DND-41 (cell line): Measurements from ENCODE around the gene CACNA1I.

ENCODE experiments used
- ATAC-seq: fragments of 200-7000 bp; cut with Tn5 transposase; 3 replicates; pipeline ENCODE4 v1.9.1; 2021; ENCODE audit warnings: low read depth; ENCODE audit not compliant: insufficient read depth
- DNase-seq: peaks from one replicate; pipeline ENCODE4 v3.0.0-alpha.2; 2020
- H2AFZ ChIP-seq: 2 replicates; pipeline ENCODE4 v1.6.0; 2012; ENCODE audit warnings: low read depth, low read length
- H3K27ac ChIP-seq: 2 replicates; pipeline ENCODE4 v1.5.1; 2012; ENCODE audit warnings: low read length, inconsistent platforms
- H3K27me3 ChIP-seq: fragments of 200-600 bp; sonication (generic); 2 replicates; pipeline ENCODE4 v1.6.0; 2012; ENCODE audit warnings: low read length, mild to moderate bottlenecking, inconsistent platforms; ENCODE audit not compliant: insufficient read depth, poor library complexity
- H3K36me3 ChIP-seq: 2 replicates; pipeline ENCODE4 v1.5.1; 2012; ENCODE audit warnings: low read length, inconsistent platforms; ENCODE audit not compliant: insufficient read depth
- H3K4me1 ChIP-seq: 2 replicates; pipeline ENCODE4 v1.5.1; 2012; ENCODE audit warnings: mild to moderate bottlenecking, low read length; ENCODE audit not compliant: insufficient read depth
- H3K4me2 ChIP-seq: 2 replicates; pipeline ENCODE4 v1.6.0; 2012; ENCODE audit warnings: mild to moderate bottlenecking, moderate library complexity, low read length, inconsistent platforms; ENCODE audit not compliant: insufficient read depth
- H3K4me3 ChIP-seq, 2 experiments: fragments of 200-600 bp in 1 of 2; shearing (Covaris generic) in 1 of 2; 2 replicates each; pipeline ENCODE4 v1.5.1; 2012 to 2016; ENCODE audit warnings: inconsistent platforms in 2 of 2, low read length in 2 of 2, mild to moderate bottlenecking in 2 of 2, low read depth in 1 of 2, moderate library complexity in 1 of 2
- H3K79me2 ChIP-seq: 2 replicates; pipeline ENCODE4 v1.6.0; 2012; ENCODE audit warnings: low read length, inconsistent platforms; ENCODE audit not compliant: insufficient read depth
- H3K9ac ChIP-seq: 2 replicates; pipeline ENCODE4 v1.6.0; 2012; ENCODE audit warnings: low read depth, mild to moderate bottlenecking, inconsistent platforms, low read length, moderate library complexity
- H3K9me3 ChIP-seq: 2 replicates; pipeline ENCODE4 v1.5.1; 2012; ENCODE audit warnings: low read length, moderate library complexity, mild to moderate bottlenecking, inconsistent platforms; ENCODE audit not compliant: insufficient read depth, severe bottlenecking
- H4K20me1 ChIP-seq: 2 replicates; pipeline ENCODE4 v1.6.0; 2012; ENCODE audit warnings: low read length; ENCODE audit not compliant: insufficient read depth
- CTCF ChIP-seq: IDR thresholded peaks from 2 replicates; pipeline ENCODE4 v1.5.1; 2012; ENCODE audit warnings: borderline replicate concordance, low read length, moderate library complexity, mild to moderate bottlenecking; ENCODE audit not compliant: poor library complexity, severe bottlenecking; ENCODE audit errors: extremely low read depth
- EZH2 ChIP-seq: IDR thresholded peaks from 3 replicates; pipeline ENCODE4 v1.6.1; 2012; ENCODE audit warnings: borderline replicate concordance, low read depth, mild to moderate bottlenecking, moderate library complexity, low read length, inconsistent platforms; ENCODE audit not compliant: severe bottlenecking

CACNA1I gene

GRCh38 chr22:39576027-39576426, 5.5 kb downstream of the CACNA1I start:
- Histone ChIP-seq H3K9ac (no peak overlapping the region), H3K9me3 (no peaks in the 10 kb centered on the region), H3K36me3 (no peaks in the 10 kb centered on the region), H3K4me2 (no peak overlapping the region), H4K20me1 (peaks cover 6% of the 10 kb centered on the region; the same call in 1 of the 2 replicates), H3K79me2 (no peaks in the 10 kb centered on the region), H2AFZ (no peak overlapping the region), H3K27me3 (no peaks in the 10 kb centered on the region), H3K4me3 (no peak overlapping the region), H3K27ac (no peak overlapping the region), H3K4me1 (no peaks in the 10 kb centered on the region)
- ATAC-seq: no peak
- TF ChIP-seq EZH2 (no peak), CTCF (no peak)
- DNase-seq: no peak

DNA sequence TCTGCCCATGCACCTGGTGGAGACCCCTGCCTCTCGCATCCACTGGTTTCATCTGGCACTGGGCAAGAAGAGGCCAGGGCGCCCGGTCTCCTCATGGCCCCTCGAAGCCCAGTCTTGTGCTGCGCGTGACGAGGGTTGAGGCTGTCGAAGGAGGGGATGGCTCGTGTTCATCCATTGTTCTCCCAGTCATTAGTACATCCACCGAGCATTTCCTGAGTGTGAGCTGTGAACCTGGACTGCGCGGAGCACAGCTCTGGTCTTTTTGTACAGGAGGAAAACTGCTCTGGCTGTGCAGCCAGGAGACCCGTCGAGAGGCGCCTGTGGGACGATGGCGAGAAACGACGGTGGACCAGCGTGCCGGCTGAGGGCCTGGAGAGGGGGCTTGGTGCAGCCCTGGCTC, 6.8 kb downstream of the CACNA1I start:
- H3K4me1 ChIP-seq: no peaks in the 10 kb centered on the region
- no peak overlapping the region for H2AFZ ChIP-seq
- no peak overlapping the region for H3K4me3 ChIP-seq
- H3K27ac ChIP-seq: no peak overlapping the region
- no peak overlapping the region for H3K9ac ChIP-seq
- ATAC-seq: no peak
- no peak for DNase-seq
- TF ChIP-seq CTCF (no peak), EZH2 (no peak)
- no peaks in the 10 kb centered on the region for H3K79me2 ChIP-seq
- H3K36me3 ChIP-seq: no peaks in the 10 kb centered on the region
- H3K4me2 ChIP-seq: no peak overlapping the region
- H4K20me1 ChIP-seq: peaks cover 6% of the 10 kb centered on the region; the same call in 1 of the 2 replicates
- no peaks in the 10 kb centered on the region for H3K9me3 ChIP-seq
- H3K27me3 ChIP-seq: no peaks in the 10 kb centered on the region

- Histone ChIP-seq H3K36me3 (no peaks in the 10 kb centered on the region), H3K4me3 (no peak overlapping the region), H3K27ac (no peak overlapping the region), H3K9ac (no peak overlapping the region), H3K79me2 (no peaks in the 10 kb centered on the region), H4K20me1 (peaks cover 6% of the 10 kb centered on the region; the same call in 1 of the 2 replicates), H2AFZ (no peak overlapping the region), H3K27me3 (no peaks in the 10 kb centered on the region), H3K4me2 (no peak overlapping the region), H3K4me1 (no peaks in the 10 kb centered on the region), H3K9me3 (no peaks in the 10 kb centered on the region)
- ATAC-seq (no peak), DNase-seq (no peak)
- TF ChIP-seq CTCF (no peak), EZH2 (no peak)
Measured at GRCh38 chr22:39577900-39578299, 7.3 kb downstream of the CACNA1I start.

- no peak overlapping the region for H3K27ac ChIP-seq
- no peak overlapping the region for H3K4me3 ChIP-seq
- H3K9me3 ChIP-seq: no peaks in the 10 kb centered on the region
- peaks cover 6% of the 10 kb centered on the region; the same call in 1 of the 2 replicates for H4K20me1 ChIP-seq
- no peak for DNase-seq
- no peak overlapping the region for H3K4me2 ChIP-seq
- H3K79me2 ChIP-seq: no peaks in the 10 kb centered on the region
- H3K9ac ChIP-seq: no peak overlapping the region
- H3K4me1 ChIP-seq: no peaks in the 10 kb centered on the region
- no peak for ATAC-seq
- no peaks in the 10 kb centered on the region for H3K27me3 ChIP-seq
- no peak for TF ChIP-seq CTCF
- TF ChIP-seq EZH2: no peak
- H3K36me3 ChIP-seq: no peaks in the 10 kb centered on the region
- no peak overlapping the region for H2AFZ ChIP-seq
Measured at GRCh38 chr22:39580006-39580441, 9.5 kb downstream of the CACNA1I start.
